Measurements from ENCODE around the gene FRMD1. TPM values are rescaled to one million over a fixed set of nuclear protein-coding genes. Genes with fewer than 3 reads are reported as not detected.
A peak's percentile ranks its signal among the peaks of the same experiment; 100 is the strongest.

Gene FRMD1
- total and polyA plus RNA-seq, 2 of the 8 experiments (the other 6 are each of a cell fraction or from before 2014, with no cell fraction given): 0.36 TPM; not detected in 1

GRCh38 chr6:168073937-168074730 lies 4.9 kb downstream of the FRMD1 start:
- ChIA-PET CTCF (ENCODE audit: partially characterized antibody) (interaction anchor here (0.6 to 4.2 kb wide), 8 partner anchors 14 to 338 kb away, joined by 3 to 38 read pairs (median 4); no protein-coding TSS in a partner anchor), POLR2A (ENCODE audit: partially characterized antibody) (no interaction called here)
- no peak overlapping the region for H4K5ac ChIP-seq (ENCODE audit: insufficient read length, low read depth, low read length)
- 89% methylated on average over 13 of the region's 13 CpGs; no CpG with 5 or more reads in 1 of the 2 experiments for WGBS, 2 experiments (ENCODE audit: extremely low coverage in 1 of 2, insufficient coverage in 1 of 2, insufficient read length in 1 of 2, insufficient replicate concordance in 2 of 2, low coverage in 1 of 2, low lambda C conversion rate in 2 of 2, missing lambda C conversion rate in 1 of 2)
- no peaks in the 10 kb centered on the region; a peak in 1 of 8 replicates for H3K36me3 ChIP-seq (ENCODE audit: control insufficient read depth in 2 of 4, insufficient read depth in 4 of 4, low read length in 3 of 4)
- H4K20me1 ChIP-seq (replicated peaks in 1 of 2; ENCODE audit: control insufficient read depth in 1 of 2, insufficient read depth in 2 of 2, low read length in 2 of 2): peaks cover 0 to 6% of the 10 kb centered on the region in 2 experiments
- no peak overlapping the region for H3K4me2 ChIP-seq (ENCODE audit: insufficient read depth in 1 of 2, low read depth in 2 of 2, low read length in 2 of 2)
- TF ChIP-seq GTF2F1 (IDR thresholded peaks at IDR 0.05; ENCODE audit: borderline replicate concordance, low read depth, low read length): no peak
- TF ChIP-seq SUZ12 (IDR thresholded peaks at IDR 0.05; ENCODE audit: low read length): no peak
- TF ChIP-seq HDAC6 (IDR thresholded peaks at IDR 0.05; ENCODE audit: low read depth, low read length): no peak
- TF ChIP-seq RAD21 (IDR thresholded peaks at IDR 0.05 in 1 of 2, conservative IDR thresholded peaks at IDR 0.05 in 1 of 2; ENCODE audit: low read depth in 2 of 2, low read length in 2 of 2): no peak
- TF ChIP-seq TEAD4 (IDR thresholded peaks at IDR 0.05; ENCODE audit: low read depth, low read length): no peak
- H2BK20ac ChIP-seq (ENCODE audit: low read length): no peak overlapping the region
- H3K79me1 ChIP-seq (ENCODE audit: low read depth, low read length): no peaks in the 10 kb centered on the region
- H3K18ac ChIP-seq (ENCODE audit: extremely low read depth, low read length): no peak overlapping the region; the same call in 1 of the 2 replicates
- H3K9me3 ChIP-seq (ENCODE audit: insufficient read depth in 2 of 2, low read depth in 1 of 2, low read length in 1 of 2): no peaks in the 10 kb centered on the region
- no peak overlapping the region for H4K8ac ChIP-seq (ENCODE audit: extremely low read depth, insufficient read depth, low read length)
- H3K27ac ChIP-seq (ENCODE audit: low read depth, low read length): no peak overlapping the region
- FAIRE-seq: no peak
- no peaks in the 10 kb centered on the region for H3K79me2 ChIP-seq (ENCODE audit: control insufficient read depth in 1 of 2, insufficient read depth in 2 of 2, low read length in 2 of 2)
- no peak overlapping the region for H3K4me3 ChIP-seq (ENCODE audit: extremely low read depth in 1 of 4, insufficient read depth in 2 of 4, low read depth in 3 of 4, low read length in 4 of 4)
- peak overlapping the region; percentile 84 for H3K4ac ChIP-seq (replicated peaks; ENCODE audit: insufficient read length, low read depth, low read length)
- H2BK12ac ChIP-seq (ENCODE audit: low read depth, low read length): no peak overlapping the region; the same call in 1 of the 2 replicates
- H2AFZ ChIP-seq (ENCODE audit: low read length): no peak overlapping the region
- H3K4me1 ChIP-seq (replicated peaks in 1 of 4; ENCODE audit: control insufficient read depth in 3 of 4, insufficient read depth in 4 of 4, low read length in 3 of 4): peaks cover 0 to 6% (median 1%) of the 10 kb centered on the region in 4 experiments; a peak in 2 of 7 replicates
- no peaks in the 10 kb centered on the region for H3K27me3 ChIP-seq (replicated peaks in 1 of 4; ENCODE audit: control insufficient read depth in 3 of 4, extremely low read depth in 1 of 4, insufficient read depth in 3 of 4, low read length in 3 of 4)
- DNase-seq (ENCODE audit: low read depth in 1 of 2, low spot score in 2 of 2): no peak
- no peak overlapping the region for H3K56ac ChIP-seq (replicated peaks; ENCODE audit: insufficient read length, low read depth, low read length)
- H3K23ac ChIP-seq (ENCODE audit: insufficient read length): no peak overlapping the region
- H2BK5ac ChIP-seq (ENCODE audit: low read depth, low read length): peak overlapping the region; percentile 82; the same call in 1 of the 2 replicates
- no peak overlapping the region; the same call in 1 of the 2 replicates for H2BK15ac ChIP-seq (ENCODE audit: low read length)
- H3K9ac ChIP-seq (replicated peaks in 1 of 4; ENCODE audit: extremely low read depth in 1 of 4, low read depth in 3 of 4, low read length in 3 of 4): no peak overlapping the region
- no peaks in the 10 kb centered on the region; the same call in 1 of the 2 replicates for H3K23me2 ChIP-seq (ENCODE audit: low read depth, low read length)
- no peak overlapping the region for H2BK120ac ChIP-seq (replicated peaks; ENCODE audit: low read depth, low read length)
- no peak overlapping the region for H4K91ac ChIP-seq (replicated peaks; ENCODE audit: insufficient read length, low read length)
- H2AK5ac ChIP-seq (ENCODE audit: low read depth, low read length): peak overlapping the region; percentile 83; the same call in 1 of the 2 replicates
- no peak overlapping the region for H3K14ac ChIP-seq (ENCODE audit: insufficient read length)
